GM21786 (cell line): ENCODE measurements around the gene WSCD2.

Source experiments
- ATAC-seq: cut with Tn5 transposase; IDR thresholded peaks from one replicate; pipeline ENCODE4 v1.9.1; 2021; ENCODE audit not compliant: unreplicated experiment

WSCD2 gene

GRCh38 chr12:108231909-108232434 is 102.9 kb downstream of the WSCD2 start:
- no peak for ATAC-seq

GRCh38 chr12:108232565-108232964 is 103.5 kb downstream of the WSCD2 start:
- no peak for ATAC-seq

- no peak for ATAC-seq
Observed at GRCh38 chr12:108234158-108234557, 105.1 kb downstream of the WSCD2 start.

GRCh38 chr12:108235197-108235984 is 106.3 kb downstream of the WSCD2 start:
- no peak for ATAC-seq

- ATAC-seq = no peak
Observed at GRCh38 chr12:108235985-108236263, 106.8 kb downstream of the WSCD2 start.

- ATAC-seq = no peak
Observed at GRCh38 chr12:108236366-108236765, 107.3 kb downstream of the WSCD2 start.

GRCh38 chr12:108237272-108237671 is 108.2 kb downstream of the WSCD2 start:
- ATAC-seq = no peak

GRCh38 chr12:108238474-108238873 is 109.4 kb downstream of the WSCD2 start:
- ATAC-seq = no peak

GRCh38 chr12:108239378-108239777 is 110.3 kb downstream of the WSCD2 start:
- ATAC-seq = no peak

GRCh38 chr12:108240027-108240785 is 111.1 kb downstream of the WSCD2 start:
- ATAC-seq = no peak

- no peak for ATAC-seq
Observed at GRCh38 chr12:108240928-108241327, 111.8 kb downstream of the WSCD2 start.

GRCh38 chr12:108241986-108242703 is 113.1 kb downstream of the WSCD2 start:
- ATAC-seq = no peak

- no peak for ATAC-seq
Observed at GRCh38 chr12:108247130-108247529, 118.0 kb downstream of the WSCD2 start.

GRCh38 chr12:108248011-108248410 is 118.9 kb downstream of the WSCD2 start:
- ATAC-seq = no peak

- no peak for ATAC-seq
Observed at GRCh38 chr12:108252523-108252922, 123.4 kb downstream of the WSCD2 start.

- ATAC-seq = no peak
Observed at GRCh38 chr12:108253540-108253939, 124.5 kb downstream of the WSCD2 start.

GRCh38 chr12:108254030-108254429 is 124.9 kb downstream of the WSCD2 start:
- no peak for ATAC-seq

GRCh38 chr12:108254517-108255251 is 125.6 kb downstream of the WSCD2 start:
- ATAC-seq = no peak

- no peak for ATAC-seq
Observed at GRCh38 chr12:108255252-108255602, 126.1 kb downstream of the WSCD2 start.

- ATAC-seq = no peak
Observed at GRCh38 chr12:108257004-108257403, 127.9 kb downstream of the WSCD2 start.

GRCh38 chr12:108257610-108258106 is 128.6 kb downstream of the WSCD2 start:
- no peak for ATAC-seq
